ENCODE data around the gene ANKRD42. TPM values are rescaled to one million over a fixed set of nuclear protein-coding genes. Genes with fewer than 3 reads are reported as not detected.

ANKRD42 gene
- total and polyA plus RNA-seq, 4 donors, result 12.2 to 14.6 (median 13.6) TPM

Small RNA genes lying within 50 kb of the gene (small RNA-seq; reads per million reads assigned to genes)
- not detected for gene AP000873.5 (ENCODE audit: low replicate concordance)

Other genes starting within 250 kb of the ANKRD42 start
- 10 to 100 TPM; 44.4 to 69.8 TPM for gene RAB30, start 121.8 kb upstream of the ANKRD42 start, total RNA-seq
- 10 to 100 TPM; 24.3 to 36.4 TPM for gene RAB30, start 121.8 kb upstream of the ANKRD42 start, polyA plus RNA-seq (ENCODE audit: insufficient read length in 2 of 2)
- 10 to 100 TPM; 56.7 to 64.8 TPM for gene PCF11, start 36.6 kb upstream of the ANKRD42 start, total RNA-seq
- 10 to 100 TPM; 50.2 to 58.6 TPM for gene PCF11, start 36.6 kb upstream of the ANKRD42 start, polyA plus RNA-seq (ENCODE audit: insufficient read length in 2 of 2)
- gene CCDC90B, start 92.7 kb downstream of the ANKRD42 start, total RNA-seq, result 10 to 100 TPM; 79.8 to 88.3 TPM
- 100 to 1,000 TPM; 107 to 147 TPM for gene CCDC90B, start 92.7 kb downstream of the ANKRD42 start, polyA plus RNA-seq (ENCODE audit: insufficient read length in 2 of 2)

Measured in spinal cord (tissue), 4 donors.